GM12873 (cell line): ENCODE results near the gene B3GAT2.

Experiments used
- TF ChIP-seq, protein P1 (sequence below): IDR thresholded peaks from 2 replicates; pipeline ENCODE4 v1.5.1; 2012; ENCODE audit warnings: low read depth, mild to moderate bottlenecking, moderate library complexity, low read length, control low read depth; ENCODE audit not compliant: insufficient read depth; ENCODE audit errors: missing control alignments

B3GAT2 gene, protein sequence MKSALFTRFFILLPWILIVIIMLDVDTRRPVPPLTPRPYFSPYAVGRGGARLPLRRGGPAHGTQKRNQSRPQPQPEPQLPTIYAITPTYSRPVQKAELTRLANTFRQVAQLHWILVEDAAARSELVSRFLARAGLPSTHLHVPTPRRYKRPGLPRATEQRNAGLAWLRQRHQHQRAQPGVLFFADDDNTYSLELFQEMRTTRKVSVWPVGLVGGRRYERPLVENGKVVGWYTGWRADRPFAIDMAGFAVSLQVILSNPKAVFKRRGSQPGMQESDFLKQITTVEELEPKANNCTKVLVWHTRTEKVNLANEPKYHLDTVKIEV

DNA sequence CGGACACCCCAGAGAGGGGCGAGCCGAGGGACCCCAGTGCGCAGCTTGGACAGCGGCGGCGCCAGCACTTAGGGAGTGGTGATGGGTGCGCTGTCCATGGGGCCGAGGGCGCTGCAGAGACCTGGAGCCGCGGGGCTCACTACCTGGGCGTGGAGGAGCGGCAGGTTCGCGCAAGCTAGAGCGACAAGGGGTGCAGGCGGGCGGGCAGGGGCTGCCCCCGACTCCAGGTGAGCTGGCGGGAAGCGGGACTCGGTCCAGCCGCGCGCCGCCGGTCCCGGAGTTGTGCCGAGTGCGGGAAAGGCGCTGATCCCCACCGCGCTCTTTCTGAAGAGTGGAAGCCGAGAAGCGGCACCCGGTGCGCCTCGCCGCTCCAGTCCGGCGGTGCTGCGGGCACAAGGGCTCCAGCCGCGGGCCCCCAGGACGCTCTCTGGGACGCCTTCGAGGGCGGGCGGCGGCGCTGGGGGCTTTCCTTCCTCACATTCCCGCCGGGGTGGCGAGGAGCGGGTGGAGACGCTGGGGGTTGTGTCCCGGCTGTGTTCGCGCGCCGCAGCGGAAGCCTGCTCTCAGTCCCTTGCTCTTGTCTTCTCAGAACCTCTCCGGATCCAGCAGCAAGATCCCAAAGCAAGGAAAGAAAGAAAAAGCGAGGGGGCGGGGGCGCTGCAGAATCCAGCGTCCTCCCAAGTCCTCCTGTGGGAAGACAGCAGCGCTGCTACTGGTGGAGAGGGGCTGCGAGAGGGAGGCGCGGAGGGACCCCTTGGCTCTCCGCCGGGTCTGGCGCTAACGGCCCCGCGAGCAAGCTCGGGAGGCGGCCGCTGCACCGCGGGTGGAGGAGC, at the start of gene B3GAT2:
Gene B3GAT2, minus strand, starts transcription at position 610 of the 833 bp plus-strand sequence. CDS start 631 bp downstream, outside the sequence.
- TF ChIP-seq, protein P1, sequence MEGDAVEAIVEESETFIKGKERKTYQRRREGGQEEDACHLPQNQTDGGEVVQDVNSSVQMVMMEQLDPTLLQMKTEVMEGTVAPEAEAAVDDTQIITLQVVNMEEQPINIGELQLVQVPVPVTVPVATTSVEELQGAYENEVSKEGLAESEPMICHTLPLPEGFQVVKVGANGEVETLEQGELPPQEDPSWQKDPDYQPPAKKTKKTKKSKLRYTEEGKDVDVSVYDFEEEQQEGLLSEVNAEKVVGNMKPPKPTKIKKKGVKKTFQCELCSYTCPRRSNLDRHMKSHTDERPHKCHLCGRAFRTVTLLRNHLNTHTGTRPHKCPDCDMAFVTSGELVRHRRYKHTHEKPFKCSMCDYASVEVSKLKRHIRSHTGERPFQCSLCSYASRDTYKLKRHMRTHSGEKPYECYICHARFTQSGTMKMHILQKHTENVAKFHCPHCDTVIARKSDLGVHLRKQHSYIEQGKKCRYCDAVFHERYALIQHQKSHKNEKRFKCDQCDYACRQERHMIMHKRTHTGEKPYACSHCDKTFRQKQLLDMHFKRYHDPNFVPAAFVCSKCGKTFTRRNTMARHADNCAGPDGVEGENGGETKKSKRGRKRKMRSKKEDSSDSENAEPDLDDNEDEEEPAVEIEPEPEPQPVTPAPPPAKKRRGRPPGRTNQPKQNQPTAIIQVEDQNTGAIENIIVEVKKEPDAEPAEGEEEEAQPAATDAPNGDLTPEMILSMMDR, result no peak

DNA sequence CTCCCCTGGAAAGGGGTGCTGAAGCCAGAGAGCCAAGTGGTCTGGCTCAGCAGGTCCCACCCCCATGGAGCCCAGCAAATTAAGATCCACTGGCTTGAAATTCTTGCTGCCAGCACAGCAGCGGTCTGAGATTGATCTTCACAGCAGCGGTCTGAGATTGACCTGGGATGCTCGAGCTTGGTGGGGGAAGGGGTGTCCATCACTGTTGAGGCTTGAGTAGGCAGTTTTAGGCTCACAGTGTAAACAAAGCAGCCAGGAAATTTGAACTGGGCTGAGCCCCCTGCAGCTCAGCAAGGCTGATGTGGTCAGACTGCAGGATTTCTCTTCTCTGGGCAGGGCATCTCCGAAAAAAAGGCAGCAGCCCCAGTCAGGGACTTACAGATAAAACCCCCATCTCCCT, 41.3 kb upstream of the B3GAT2 start:
- TF ChIP-seq, protein P1, result no peak

DNA sequence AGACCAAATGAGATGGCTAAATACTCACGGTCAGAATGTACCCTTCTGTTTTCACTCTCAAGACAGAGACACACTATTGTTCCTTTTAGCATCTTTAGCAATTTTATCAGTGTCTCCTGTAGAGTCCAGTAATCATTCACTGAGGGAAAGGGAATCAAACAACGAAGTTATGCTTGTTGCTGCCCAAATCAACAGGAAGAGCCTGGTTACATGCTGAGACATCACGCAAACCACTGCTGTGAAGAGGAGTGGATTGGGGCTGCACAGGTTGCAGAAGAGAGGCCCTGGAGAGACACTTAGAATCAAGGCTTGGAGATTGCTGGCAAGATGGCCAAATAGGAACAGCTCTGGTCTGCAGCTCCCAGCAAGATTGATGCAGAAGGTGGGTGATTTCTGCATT, 40.5 kb upstream of the B3GAT2 start:
- TF ChIP-seq, protein P1, result no peak

DNA sequence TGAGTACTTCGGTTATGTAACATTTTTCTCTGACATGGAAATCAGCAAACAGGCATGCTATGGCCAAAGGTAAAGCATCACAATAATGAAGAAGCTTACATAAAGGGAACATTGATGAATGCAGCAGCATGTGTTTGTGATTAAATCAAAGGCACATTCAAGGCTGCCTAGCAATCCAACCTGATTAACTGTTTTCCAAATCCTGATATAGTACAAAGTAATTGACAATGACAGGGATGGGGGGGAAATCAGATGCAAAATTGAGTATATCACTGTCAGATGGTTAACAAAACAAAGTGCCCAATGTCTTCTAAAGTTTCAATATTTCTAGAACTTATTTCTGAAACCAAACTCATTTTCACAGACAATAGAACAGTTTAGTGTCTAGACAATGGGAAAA, 39.2 kb upstream of the B3GAT2 start:
- TF ChIP-seq, protein P1, result no peak

DNA sequence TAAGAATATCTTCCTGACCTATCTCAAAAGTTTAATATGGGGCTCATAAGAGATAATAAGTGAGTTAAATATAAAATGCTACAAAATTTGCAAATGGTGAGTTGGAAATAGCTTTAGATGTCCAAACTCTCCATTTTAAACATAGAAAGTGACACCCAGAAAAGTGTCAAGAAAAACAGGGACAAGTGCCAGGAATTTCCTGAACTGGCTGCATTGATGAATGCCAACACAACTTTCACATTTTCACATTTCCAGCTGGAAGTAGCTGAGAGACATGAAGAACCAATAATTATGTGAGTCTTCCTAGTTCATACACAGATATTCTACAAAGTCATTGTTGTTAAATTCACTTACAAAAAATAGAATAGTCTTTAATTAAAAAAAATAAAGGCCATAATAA, 38.6 kb upstream of the B3GAT2 start:
- TF ChIP-seq, protein P1, result no peak

GRCh38 chr6:70991253-70991652, 34.4 kb upstream of the B3GAT2 start:
- TF ChIP-seq, protein P1, result no peak

DNA sequence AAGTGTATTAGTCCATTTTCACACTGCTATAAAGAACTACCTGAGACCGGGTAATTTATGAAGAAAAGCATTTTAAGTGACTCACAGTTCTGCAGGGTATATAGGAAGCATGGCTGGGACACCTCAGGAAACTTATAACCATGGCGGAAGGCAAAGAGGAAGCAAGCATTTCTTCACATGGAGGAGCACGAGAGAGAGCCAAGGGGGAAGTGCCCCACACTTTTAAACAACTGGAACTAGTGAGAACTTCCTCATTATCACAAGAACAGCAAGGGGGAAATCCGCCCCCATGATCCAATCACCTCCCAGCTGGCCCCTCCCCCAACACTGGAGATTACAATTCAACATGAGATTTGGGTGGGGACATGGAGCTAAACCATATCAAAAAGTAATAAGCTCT, 28.3 kb upstream of the B3GAT2 start:
- TF ChIP-seq, protein P1, result no peak
